Skin of body (tissue), 2 donors: ENCODE measurements around the gene ACBD6. TPM values are rescaled to one million over a fixed set of nuclear protein-coding genes. Genes with fewer than 3 reads are reported as not detected.
"Not testable (repeated sequence)": the region's sequence is repeated elsewhere in the genome, so short reads cannot be mapped to it uniquely, and the experiment has no call there.

Experiments
- DNase-seq: peaks from one replicate; lab custom pipeline; 2025; lab: John Stamatoyannopoulos, UW
- total RNA-seq: library from RNA; depleted of rRNA; stranded (reverse); fragments of >200 nt; gene quantifications from one replicate; pipeline ENCODE4 v1.2.3, GENCODE V29; 2014

The ACBD6 gene
- total RNA-seq, result 32.6 TPM

- DNase-seq, result peak; percentile 81
These were observed at the start of gene ACBD6 for GRCh38 chr1:180502361-180503279. Gene ACBD6 (minus strand): TSS chr1:180502577. CDS start chr1:180502266, 311 bp downstream.

GRCh38 chr1:180551997-180552396, 49.6 kb upstream of the ACBD6 start:
- DNase-seq, result no peak

GRCh38 chr1:180550241-180550640, 47.9 kb upstream of the ACBD6 start:
- DNase-seq, result no peak

GRCh38 chr1:180549770-180550169, 47.4 kb upstream of the ACBD6 start:
- DNase-seq, result not testable (repeated sequence)

GRCh38 chr1:180548686-180549317, 46.4 kb upstream of the ACBD6 start:
- no peak for DNase-seq

- DNase-seq, result no peak
These were observed 43.6 kb upstream of the ACBD6 start for GRCh38 chr1:180545991-180546390.

- DNase-seq, result no peak
These were observed 41.7 kb upstream of the ACBD6 start for GRCh38 chr1:180544050-180544449.

GRCh38 chr1:180542838-180543145, 40.4 kb upstream of the ACBD6 start:
- no peak for DNase-seq

GRCh38 chr1:180542113-180542837, 39.9 kb upstream of the ACBD6 start:
- no peak for DNase-seq

GRCh38 chr1:180540697-180541594, 38.6 kb upstream of the ACBD6 start:
- no peak for DNase-seq

- DNase-seq, result no peak
These were observed 36.8 kb upstream of the ACBD6 start for GRCh38 chr1:180539136-180539535.

- no peak for DNase-seq
These were observed 34.5 kb upstream of the ACBD6 start for GRCh38 chr1:180536821-180537372.

- DNase-seq, result no peak
These were observed 33.1 kb upstream of the ACBD6 start for GRCh38 chr1:180535418-180535999.

- no peak for DNase-seq
These were observed 31.8 kb upstream of the ACBD6 start for GRCh38 chr1:180534214-180534613.

GRCh38 chr1:180533266-180533987, 31.1 kb upstream of the ACBD6 start:
- no peak for DNase-seq

- no peak for DNase-seq
These were observed 30.5 kb upstream of the ACBD6 start for GRCh38 chr1:180532854-180533253.

GRCh38 chr1:180530501-180530900, 28.1 kb upstream of the ACBD6 start:
- peak; percentile 17 for DNase-seq

GRCh38 chr1:180528868-180529470, 26.6 kb upstream of the ACBD6 start:
- DNase-seq, result no peak

- no peak for DNase-seq
These were observed 24.8 kb upstream of the ACBD6 start for GRCh38 chr1:180527101-180527669.
